ENCODE data around the gene MAP3K19.

Gene MAP3K19

GRCh38 chr2:134919341-134920210 is 127.7 kb downstream of the MAP3K19 start:
- no peak for DNase-seq

- DNase-seq: peak; percentile 94
These were observed 128.5 kb downstream of the MAP3K19 start, which contains the start of gene CCNT2 for GRCh38 chr2:134918526-134919340. Gene CCNT2, plus strand, starts transcription at chr2:134918822. Its CDS starts 33 bp downstream, at chr2:134918855.

DNA sequence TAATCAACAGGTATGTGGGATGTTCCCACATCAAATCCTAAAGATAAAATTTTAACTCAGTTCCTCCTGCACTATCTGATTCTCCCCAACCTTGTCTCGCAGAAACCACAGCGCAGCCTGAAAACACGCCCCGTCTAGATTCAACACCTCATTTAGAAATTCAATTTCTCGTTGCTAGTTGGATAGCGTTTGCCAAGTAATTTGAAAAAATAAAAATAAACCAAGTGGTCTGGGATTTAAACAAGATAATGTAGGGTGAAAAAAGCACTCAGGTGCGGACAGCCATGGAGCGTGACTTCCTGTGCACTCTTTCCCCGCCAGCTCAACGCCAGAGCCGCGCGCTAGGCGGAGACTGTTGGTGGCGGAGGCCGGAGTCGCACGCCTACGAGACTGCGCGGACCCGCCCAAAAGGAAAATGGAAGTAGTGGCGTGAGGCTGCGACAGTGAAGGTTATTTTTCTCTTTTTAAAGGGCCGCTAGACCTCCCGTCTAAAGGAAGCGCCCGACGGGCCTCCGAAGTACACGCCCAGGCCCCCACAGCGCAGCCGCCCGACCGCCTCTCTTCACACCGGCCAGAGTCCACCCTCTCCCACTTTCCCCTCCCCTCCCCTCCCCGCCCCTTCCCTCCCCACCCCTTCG is 129.2 kb downstream of the MAP3K19 start:
- peak; percentile 94 for DNase-seq

DNA sequence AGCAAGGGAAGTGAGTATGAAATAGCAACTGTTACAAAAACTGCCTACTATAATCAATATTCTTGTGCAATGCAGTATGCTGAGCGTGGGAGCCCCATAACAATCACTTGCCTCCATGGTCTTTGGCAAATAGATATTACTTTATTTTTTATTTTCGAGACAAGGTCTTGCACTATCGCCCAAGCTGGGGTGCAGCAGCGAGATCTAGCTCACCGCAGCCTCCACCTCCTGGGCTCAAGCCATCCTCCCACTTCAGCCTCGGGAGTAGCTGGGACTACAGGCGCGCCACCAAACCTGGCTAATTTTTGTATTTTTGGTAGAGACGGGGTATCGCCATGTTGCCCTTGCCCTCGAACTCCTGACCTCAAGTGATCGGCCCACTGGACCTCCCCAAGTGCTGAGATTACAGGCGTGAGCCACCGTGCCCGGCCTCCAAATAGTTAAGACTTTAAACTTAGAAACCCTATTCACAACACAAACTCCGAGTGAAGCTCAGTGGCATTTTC is 129.8 kb downstream of the MAP3K19 start:
- no peak for DNase-seq

Data from NCI-H2081 treated with DMSO at 0.1 percent for 48 hours (cell line).